G401.6 (cell line): ENCODE measurements around the gene MYMX.

Source experiments
- FAIRE-seq: peaks from 2 replicates; lab custom pipeline; 2012; peaks lifted over from hg19 to GRCh38; lab: Jason Lieb, UNC

Gene MYMX

DNA sequence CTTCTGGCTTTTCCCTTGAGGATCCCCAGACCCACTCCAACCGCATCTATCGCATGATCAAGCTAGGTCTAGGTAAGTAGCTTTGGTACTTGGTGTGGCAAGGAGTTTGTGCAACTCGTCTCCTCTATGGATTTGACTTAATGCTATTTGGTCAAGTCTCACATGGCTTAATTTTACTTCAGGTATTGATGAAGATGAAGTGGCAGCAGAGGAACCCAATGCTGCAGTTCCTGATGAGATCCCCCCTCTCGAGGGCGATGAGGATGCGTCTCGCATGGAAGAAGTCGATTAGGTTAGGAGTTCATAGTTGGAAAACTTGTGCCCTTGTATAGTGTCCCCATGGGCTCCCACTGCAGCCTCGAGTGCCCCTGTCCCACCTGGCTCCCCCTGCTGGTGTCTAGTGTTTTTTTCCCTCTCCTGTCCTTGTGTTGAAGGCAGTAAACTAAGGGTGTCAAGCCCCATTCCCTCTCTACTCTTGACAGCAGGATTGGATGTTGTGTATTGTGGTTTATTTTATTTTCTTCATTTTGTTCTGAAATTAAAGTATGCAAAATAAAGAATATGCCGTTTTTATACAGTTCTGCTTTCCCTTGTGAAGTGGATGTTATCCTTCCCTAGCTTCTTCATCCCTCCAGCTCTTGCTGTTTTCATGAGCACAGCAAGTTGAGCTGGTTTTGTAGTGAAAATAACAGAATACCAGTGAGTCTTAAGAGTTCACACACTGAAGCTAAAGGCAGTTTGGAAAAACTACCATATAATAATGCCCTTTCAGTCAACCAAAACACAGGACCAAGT, 36.8 kb downstream of the MYMX start:
- FAIRE-seq = peak; percentile 31

DNA sequence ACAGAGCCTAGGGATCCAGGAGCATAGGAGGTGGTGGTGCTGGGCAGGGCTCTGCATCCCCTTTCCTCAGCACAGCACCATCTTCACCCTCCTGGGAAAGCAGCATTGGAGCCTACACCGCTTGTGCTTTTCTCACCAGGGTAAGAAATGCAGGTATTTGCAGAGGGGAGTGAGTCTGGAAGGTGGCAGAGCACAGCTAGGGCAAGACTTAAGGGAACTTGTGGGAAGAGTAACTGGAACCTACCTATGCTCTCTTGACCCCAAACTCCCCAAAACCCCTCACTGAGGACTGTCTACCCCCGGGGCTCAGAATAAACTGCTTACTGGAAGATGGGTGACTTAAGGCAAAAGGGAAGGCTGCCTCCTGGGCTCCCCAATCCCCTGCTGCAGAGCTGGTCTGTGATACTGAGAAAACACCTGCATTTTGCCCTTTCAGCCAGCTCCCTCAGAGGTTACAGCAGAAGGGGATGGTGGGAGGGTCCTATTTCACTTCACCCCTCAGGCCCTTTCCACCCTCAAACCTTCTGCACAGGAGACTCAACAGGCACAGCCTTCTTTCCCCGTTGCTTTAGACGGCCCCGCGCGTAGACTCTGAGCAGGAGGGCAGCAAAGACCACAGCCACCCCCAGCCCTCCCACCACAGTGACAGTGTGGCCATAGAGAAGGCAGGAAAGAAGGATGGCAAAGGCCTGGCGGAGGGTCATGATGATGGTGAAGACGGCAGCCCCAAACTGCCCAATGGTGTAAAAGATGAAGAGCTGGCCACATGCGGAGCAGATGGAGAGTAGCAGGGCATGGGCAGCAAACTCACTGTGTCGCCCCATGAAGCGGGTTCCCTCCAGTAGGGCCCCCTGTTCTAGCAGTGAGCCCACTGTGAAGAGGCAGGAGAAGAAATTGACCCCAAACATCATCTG, 37.7 kb downstream of the MYMX start:
- FAIRE-seq = no peak

DNA sequence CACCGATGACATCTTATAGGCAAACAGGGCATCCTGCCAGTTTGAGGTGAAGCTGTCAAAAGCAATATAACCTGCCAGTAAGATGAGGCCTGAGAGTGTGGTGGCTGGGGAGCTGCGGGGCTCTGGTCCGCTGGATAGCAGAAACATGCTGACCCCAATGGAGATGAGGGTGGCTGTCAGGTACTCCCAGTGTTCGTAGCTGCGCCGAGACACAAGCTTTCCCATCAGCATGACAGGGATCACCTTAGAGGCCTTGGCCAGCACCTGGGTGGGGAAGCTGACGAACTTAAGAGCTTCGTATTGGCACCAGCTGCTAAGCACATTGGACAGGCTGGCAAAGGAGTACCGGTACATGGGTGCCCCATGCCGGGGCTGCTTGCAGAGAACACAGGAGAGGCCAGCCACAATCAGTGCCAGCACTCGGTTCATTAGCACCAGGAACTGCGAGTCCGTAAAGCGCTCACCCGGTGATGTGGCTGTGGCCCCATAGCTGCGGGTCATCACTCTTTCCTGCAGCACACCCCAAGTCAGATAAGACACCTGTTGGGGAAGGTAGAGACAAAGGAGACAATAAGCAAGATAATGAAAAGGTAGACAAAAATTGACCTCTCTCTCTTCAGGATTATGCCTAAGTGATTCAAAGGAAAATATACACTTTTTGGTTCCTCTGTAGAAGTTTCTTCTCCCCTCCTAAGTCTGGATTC, 38.5 kb downstream of the MYMX start:
- no peak for FAIRE-seq

DNA sequence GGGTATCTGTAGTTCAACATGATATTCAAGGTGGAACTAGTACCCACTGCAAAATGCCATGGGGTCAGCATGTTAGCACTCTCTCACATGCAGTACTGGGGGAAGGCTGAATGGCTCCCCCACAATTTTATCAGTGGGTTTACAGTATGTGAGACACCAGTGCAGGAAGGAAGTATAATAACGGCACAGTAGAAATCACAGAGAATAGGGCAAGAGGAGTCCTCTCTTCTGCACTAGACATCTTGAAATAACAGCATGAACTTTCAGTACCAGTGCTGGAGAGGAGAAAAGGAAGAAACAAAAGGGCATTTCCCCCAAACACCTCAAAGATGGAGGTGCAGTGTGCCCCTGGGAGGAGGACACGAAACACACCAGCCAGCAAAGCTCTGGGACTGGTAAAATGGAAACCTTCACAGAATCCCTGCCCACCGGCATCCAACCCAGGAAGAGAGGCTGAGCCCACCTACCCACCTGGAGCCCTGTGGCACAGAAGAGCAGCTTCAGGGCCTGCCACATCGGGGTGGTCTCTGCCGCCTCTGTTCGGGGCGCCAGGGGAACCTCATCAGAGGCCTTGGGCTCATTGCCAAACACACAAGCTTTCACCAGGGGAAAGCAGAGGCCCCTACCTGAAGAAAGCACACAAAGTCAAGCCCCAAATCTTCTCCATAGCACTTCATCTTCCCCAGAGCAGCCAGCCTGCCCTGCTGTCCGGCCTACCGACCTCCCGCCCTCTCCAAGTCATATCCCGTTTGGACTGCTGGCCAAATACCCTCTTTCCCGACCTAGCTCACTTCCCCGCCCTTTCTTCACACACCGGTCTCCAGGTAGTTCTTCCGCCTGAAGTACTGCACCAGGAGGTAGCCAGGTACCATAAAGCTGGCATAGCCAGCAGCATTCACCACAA, 39.4 kb downstream of the MYMX start:
- no peak for FAIRE-seq

DNA sequence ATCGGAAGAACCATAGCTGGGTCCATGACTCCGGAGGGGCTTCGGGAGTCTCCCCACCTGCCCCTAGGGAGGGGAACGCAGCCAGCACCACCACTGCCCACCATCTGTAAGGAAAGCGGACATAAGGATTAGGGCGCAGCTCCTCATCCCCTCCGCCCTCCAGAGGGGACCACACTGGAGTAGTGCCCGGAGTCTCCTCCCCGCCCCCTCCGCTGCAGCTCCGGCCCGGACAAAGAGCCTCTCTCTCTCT, 40.0 kb downstream of the MYMX start:
- no peak for FAIRE-seq

DNA sequence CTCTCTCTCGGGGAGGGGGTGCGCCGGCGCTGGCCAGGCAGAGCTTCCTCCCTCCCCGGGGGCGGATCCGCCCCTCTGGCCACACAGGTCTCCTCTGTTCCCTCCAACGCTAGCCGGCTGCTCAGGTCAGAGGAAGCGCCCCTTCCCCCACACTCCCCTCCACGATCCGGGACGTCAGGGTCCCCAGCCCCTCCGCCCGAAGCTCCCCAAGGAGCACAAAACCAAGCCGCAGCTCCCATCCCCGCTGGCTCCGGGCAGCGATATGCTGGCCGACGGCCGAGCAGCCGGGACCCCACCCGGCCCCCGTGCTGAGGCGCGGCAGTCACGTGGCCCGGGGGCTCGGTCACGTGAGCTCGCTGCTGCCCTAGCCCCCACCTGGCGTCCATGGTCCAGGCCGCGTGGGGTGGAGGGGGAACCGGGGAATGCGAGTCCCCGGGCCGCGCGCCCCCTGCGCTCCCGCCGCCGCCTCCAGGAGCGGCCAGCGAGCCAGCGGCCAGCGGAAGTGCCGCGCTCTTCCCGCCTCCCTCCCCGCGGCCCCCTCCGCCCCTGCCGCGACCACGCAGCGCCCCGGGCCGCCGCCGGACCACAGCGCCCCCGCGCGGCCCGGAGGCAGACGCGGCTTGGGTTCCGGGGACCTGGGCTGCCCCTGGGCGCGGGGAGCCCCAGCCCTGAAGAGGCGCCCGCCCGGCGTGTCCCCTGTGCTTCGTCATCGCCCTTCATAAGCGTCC, 40.5 kb downstream of the MYMX start, which contains the start of gene SLC35B2:
TSS of gene SLC35B2 (minus strand) at position 504 of the 728 bp plus-strand sequence. CDS start at position 386, 118 bp downstream.
- FAIRE-seq = peak; percentile 25

DNA sequence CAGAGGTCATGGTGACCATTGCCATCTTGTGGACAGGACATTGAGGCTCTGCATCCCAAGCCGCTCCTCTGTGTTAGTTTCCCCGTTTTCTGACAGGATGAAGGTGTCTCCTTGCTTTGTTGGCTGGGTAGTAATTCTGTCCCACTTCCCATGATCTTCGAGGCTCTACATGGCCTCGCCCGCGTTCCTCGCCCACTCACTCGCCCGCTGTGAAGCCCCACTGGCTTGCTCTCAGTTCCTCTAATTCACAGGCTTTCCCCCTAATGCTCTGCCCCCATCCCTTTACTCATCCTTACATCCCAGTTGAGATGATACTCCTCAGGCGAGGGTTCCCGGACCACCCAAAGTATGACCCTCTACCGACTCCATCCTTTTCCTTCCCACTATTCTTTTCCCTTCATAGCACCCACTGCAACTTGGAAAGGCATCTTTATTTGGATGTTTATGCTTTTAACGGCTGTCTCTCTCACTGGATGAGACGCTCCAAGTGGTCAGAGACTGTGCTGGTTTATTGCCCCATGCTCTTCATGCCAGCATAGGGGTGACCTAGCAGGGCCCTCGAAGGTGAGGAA, 41.1 kb downstream of the MYMX start:
- no peak for FAIRE-seq

DNA sequence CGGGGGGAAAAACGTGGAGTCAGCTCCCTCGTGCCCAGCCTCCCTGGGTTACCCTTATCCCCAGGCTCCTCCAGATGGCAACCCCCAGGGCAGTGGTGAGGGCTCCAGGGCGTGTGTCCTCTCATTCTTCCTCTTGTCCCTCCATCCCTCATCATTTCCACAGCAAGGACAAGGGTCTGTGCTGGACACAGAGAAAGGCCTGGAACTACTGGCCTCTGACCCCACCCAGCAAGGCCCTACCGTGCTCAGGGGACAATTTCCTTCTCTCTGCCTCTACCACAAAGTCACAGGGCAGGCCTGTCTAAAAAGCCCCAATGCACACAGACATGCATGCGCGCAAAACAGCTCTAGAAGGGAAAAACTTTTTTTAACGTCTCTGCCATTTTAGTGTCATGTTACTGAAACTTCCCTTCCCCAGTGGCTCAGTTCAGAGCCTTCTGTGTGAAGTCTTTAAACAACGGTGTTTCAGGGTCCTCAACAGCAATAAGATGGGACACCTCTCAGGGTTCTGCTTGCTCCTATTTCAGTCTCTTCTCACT, 41.7 kb downstream of the MYMX start:
- no peak for FAIRE-seq

DNA sequence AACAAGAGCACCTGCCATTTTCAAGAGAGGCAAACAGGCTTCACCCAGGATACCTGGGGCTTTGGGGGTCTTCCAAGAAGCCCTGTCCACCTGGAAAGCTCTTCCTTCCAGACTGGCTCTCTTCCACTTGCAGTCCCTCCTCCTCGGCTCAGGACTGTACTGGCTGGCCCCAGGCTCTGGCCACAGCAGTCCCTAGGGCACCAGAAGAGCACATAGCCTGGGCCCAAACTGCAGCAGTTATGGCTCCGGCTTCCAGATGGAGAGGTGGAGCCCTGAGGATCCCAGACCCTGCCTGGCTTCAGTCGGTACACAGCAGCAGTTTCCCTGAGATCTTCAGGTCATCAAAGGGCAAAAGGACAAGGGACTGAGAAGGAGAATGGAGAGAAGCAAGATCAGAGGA, 42.2 kb downstream of the MYMX start:
- FAIRE-seq = no peak

DNA sequence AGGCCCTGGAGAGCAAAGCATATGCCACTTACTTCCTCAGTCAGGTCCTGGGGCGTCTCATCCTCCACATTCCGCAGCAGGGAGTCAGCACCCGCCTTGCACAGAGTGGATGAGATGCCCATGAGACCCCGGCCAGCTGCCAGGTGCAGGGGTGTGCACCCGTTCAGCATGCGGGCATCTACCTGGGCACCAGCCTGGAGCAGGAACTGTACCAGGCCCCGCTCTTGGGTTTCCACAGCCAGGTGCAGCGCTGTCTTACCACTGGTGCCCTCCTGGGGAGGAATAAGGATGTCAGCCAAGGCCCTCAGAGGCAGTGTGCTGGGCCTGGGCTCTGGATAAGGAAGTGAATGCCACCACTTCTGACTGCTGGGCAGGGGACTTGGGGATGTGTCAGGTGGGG, 43.3 kb downstream of the MYMX start:
- FAIRE-seq = no peak

DNA sequence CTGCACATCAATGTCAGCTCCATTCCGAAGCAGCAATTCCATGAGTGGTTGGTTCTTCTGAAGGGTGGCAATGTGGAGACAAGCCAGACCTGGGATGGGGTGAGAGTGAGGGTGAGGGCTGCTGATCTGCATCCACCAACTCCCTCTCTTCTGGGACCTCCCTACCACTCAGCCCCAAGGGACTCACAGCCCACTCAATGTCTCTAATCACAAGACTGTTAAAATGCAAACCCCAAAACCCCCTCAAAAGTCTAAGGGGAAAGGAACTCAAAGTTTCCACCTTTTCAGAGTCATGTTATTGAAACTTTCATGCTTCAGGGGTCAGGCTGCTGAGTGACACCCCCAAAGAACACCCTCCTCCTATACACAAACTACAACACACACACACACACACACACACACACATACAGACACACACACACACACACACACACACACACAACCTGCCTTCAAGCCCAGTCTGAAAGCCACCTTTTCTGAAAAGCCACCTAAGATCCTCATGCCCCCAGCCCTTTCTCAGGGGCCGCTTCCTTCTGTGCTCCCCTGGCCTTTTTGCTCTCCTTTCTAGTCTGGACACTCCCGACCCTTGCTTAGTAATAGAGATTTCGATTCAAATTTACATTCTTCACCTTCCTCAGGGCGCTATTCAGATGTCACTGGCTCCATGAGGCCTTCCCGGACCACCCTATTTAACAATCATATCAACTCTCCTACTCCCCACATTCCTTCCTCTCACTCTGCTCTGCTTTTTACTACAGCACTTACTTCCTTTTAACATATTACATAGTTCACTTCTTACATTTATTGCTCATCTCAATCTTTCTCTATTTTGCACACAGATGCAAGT, 43.9 kb downstream of the MYMX start:
- no peak for FAIRE-seq

DNA sequence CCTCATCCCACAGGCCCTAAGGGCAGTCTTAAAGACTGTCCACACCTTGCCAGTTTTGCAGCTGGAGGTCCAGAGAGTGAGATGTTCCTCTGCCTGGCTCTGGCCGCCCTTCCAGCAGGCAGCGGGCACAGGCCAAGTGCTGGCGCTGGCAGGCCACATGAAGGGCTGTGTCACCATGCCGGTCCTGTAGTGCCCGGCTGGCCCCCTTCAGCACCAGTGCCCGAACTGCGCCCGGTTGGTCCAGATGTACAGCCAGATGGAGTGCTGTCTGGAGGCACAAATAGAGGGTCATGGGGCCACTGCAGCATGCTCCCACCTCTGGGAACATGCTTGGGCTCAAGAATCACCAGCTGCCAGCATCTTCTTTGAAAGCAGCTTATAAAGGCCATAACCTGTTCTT, 44.9 kb downstream of the MYMX start:
- FAIRE-seq = no peak

DNA sequence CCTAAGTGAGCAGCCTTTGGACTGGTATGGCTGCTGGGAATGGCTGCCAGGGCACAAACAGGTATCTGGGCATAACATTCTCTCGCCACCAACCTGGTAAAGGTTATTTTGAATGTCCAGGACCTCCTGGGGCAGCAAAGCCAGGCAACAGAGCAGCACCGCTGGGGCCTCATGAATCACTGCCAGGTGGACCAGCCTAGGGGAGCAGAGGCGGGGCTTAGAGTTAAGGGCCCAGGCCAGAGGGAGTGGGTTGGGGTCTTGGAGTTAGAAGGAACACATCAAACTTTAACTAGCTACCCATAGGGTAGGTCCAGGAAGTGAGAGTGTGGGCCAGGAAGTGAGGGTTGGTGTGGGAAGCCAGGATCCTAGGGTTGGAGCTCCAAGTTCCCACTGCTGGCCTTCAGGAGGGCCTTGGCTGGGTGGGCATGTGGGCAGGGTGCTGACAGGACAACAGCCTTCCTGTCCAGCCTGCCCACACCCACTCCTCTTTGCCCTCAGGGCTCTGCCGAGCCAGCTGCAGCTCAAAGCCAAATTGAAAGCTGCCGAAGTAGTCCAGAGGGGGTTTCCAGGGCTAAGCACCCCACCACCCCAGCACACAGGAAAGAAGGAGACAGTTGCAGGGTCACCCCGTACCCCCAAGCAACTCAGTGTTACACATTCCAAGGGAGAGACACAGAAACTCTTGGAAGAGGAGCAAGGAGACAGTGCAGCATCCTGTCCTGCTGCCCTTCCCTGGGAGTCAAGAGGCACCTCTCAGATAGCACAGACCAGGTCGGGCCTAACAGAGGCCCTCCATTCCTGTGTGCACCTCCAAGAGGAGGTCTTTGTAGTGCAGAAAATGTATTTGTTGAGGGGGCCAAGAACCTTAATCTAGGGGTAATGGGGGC, 46.0 kb downstream of the MYMX start:
- FAIRE-seq = no peak

DNA sequence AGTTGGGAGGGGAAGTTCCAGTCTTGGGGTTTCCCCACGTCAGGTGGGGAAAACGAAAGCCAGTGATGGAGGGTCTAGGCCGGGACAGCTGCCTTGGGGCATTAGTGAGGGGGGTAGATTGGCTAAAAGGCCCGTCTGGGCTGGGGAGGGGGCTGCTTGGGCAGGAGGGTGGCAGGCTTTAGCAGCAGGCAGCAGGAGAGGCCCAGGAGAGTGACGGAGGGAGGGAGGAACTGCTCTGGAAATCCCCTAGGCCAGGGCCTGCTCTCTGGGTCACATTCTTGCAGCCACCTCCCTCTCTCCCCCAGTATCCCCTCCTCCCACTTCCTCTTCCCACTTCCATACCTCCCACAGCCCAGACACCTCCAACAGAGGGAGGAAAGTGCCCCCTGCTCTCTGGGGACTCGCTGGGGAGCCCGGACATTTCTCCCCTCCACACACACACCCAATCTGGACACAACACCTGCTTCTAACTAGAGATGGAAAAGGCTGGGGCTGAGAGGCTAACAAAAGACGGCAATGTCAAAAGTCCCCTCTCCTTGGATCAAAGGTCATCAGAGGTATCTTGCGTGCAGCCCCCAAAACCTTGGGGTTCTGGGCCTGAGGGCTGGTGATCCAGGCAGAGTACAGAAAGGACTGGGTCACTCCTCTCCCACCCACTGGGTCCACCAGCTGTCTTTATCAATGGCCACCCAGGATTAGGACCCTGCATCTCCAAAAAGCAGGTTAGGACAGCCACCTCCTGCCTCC, 46.8 kb downstream of the MYMX start:
- no peak for FAIRE-seq

DNA sequence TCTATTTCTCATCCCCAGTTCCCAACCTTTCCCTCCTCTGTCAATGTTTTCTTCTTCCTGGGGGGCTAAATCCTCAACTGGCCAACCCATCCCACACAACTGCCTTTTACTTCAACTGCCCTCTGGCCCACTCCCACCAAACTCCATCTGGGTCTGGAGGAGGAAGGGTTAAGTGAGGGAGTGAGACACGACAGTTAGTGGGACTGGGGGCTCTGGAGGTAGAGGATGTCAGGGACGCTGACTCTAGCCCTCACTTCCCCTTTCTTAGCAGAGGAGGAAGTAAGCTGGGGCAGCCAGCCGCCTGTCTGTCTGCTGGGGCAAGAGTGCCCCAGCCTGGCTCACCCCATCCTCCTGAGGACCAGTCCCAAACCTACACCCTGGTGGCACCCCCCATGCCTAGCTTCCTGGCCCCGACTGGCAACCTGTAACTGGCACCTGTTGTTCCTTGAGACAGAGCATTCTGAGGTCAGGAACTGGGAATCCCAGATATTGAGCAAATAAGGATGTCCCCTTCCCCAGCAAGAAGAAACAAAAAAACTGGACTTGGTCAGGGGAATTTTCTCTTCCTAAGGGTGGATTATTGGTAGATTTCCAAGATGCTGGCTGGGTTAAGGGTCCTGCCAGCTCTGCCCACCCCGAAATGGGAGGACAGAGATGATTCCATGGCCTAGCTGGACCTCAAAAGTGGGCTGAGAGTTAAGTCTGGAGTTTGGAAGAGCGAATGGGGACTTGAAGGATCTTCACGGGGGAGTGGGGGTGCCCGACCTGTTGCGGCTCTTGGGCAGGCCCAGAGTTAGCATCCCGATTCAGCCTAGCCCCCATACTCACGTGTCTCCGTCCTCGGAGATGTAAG, 47.7 kb downstream of the MYMX start:
- no peak for FAIRE-seq

DNA sequence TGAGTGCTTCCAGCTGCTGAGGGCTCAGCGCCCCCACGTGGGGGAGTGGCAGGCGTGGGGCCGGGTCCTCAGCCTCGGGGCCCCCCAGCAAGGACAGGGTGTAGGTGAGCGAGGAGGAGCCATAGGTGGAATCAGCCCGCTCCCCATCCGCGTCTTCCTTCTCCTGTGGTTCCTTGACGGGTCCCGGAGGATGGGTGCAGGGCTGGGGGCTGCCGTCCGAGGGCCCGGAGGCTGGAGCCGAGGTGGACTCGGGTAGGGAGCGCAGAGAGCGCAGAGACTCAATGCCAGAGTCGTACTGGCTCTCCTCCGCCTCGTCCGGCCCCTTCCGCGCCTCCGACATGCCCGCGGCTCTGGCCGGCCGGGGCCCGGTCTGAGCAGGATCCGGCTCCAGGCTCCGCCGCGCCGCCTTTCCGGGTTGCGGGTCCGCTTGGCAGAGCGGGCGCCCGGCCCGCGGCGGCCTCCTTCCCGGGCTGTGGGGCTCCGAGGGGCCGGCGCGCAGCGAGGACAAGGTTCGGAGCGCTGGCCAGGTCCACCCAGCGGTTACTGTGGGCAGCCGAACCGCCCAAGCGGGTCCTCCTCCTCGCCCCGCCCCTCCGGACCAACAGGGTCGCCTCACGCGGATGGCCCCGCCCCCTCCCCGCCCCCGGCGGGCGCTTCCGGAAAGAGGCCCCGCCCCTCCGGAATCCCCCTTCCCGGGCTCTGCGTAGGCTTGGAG, 48.4 kb downstream of the MYMX start, which contains the start of gene NFKBIE:
TSS of gene NFKBIE (minus strand) at position 545 of the 715 bp plus-strand sequence. CDS start at position 340, 205 bp downstream.
- no peak for FAIRE-seq
